Endothelial cell of umbilical vein (primary cell): ENCODE data around the gene ADAM8.

Experiments
- CTCF ChIP-seq, 2 donors: IDR thresholded peaks; 1 replicate in 1 of 2; 2 replicates in 1 of 2; pipeline ENCODE4 v1.5.1; 2011; ENCODE audit warnings: low read length in 2 of 2, mild to moderate bottlenecking in 2 of 2, moderate library complexity in 2 of 2, control low read depth in 1 of 2, inconsistent platforms in 1 of 2, low read depth in 1 of 2; ENCODE audit not compliant: insufficient read depth in 1 of 2; ENCODE audit errors: extremely low read depth in 1 of 2
- EZH2 ChIP-seq: IDR thresholded peaks from 2 replicates; pipeline ENCODE4 v1.6.1; 2012; ENCODE audit warnings: borderline replicate concordance, low read depth, mild to moderate bottlenecking, moderate library complexity, low read length, inconsistent platforms; ENCODE audit not compliant: severe bottlenecking
- FOS ChIP-seq: IDR thresholded peaks from 2 replicates; pipeline ENCODE4 v1.6.1; 2011; ENCODE audit warnings: mild to moderate bottlenecking, low read length, moderate library complexity, borderline replicate concordance; ENCODE audit not compliant: insufficient read depth
- GATA2 ChIP-seq: IDR thresholded peaks from 2 replicates; pipeline ENCODE4 v1.7.0; 2011; ENCODE audit warnings: low read depth, mild to moderate bottlenecking, moderate library complexity, mixed read lengths, low read length; ENCODE audit not compliant: insufficient read length, insufficient read depth
- JUN ChIP-seq: IDR thresholded peaks from 2 replicates; pipeline ENCODE4 v1.6.1; 2011; ENCODE audit warnings: borderline replicate concordance, low read depth; ENCODE audit not compliant: insufficient read length, insufficient read depth
- MYC ChIP-seq: IDR thresholded peaks from one replicate; pipeline ENCODE4 v1.6.1; 2011; ENCODE audit warnings: mild to moderate bottlenecking, low read depth, low read length
- POLR2A ChIP-seq: IDR thresholded peaks from 2 replicates; pipeline ENCODE4 v1.6.1; 2012; ENCODE audit warnings: low read depth, mild to moderate bottlenecking, control low read depth, low read length
- POLR2AphosphoS5 ChIP-seq: IDR thresholded peaks from 2 replicates; pipeline ENCODE4 v1.6.1; 2012; ENCODE audit warnings: low read depth, mild to moderate bottlenecking, control low read depth, low read length, moderate library complexity; ENCODE audit not compliant: insufficient read depth
- TF ChIP-seq, protein P1 (sequence below): IDR thresholded peaks from 2 replicates; pipeline ENCODE4 v1.6.1; 2011; ENCODE audit not compliant: insufficient read depth, insufficient read length

DNA sequence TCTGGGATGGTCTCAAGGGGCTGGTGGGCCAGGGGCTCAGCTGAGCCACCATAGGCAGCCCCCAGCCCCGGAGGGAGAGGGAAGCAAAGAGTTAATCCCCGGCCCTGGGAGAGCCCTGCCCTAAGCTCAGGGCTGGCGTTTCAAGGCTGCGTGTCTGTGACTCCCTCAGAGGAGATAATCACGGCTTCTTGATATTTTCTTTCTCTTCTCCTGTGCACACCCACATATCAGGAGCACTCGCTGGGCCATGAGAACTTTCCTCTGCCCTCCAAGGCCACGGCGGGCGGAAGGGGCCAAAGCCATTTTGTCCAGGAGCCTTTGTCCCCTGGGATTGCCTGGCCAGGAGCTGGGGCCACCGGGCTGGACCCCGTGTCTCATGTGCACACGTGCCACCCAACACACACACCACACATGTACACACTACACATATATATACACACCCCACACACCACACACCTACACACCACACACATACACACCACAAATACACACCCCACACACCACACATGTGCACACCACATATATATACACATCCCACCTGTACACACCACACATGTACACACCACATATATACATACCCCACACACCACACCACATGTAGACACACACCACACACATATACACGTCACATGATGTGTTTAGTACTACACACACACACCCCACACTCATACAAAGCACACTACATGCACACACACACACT is 22.1 kb downstream of the ADAM8 start:
- TF ChIP-seq CTCF (IDR thresholded peaks at IDR 0.05; ENCODE audit: extremely low read depth in 1 of 2, insufficient read depth in 1 of 2, low read depth in 1 of 2, low read length in 2 of 2) (no peak), EZH2 (no peak), POLR2A (no peak), MYC (no peak), POLR2AphosphoS5 (no peak), FOS (no peak), JUN (no peak), GATA2 (no peak)
- TF ChIP-seq, protein P1, sequence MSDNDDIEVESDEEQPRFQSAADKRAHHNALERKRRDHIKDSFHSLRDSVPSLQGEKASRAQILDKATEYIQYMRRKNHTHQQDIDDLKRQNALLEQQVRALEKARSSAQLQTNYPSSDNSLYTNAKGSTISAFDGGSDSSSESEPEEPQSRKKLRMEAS, result no peak
